Measurements from ENCODE around the gene PDSS2.
"Not testable (repeated sequence)": the region's sequence is repeated elsewhere in the genome, so short reads cannot be mapped to it uniquely, and the experiment has no call there.

GRCh38 chr6:107285683-107286082, 173.7 kb downstream of the PDSS2 start:
- TF ChIP-seq, protein P1, sequence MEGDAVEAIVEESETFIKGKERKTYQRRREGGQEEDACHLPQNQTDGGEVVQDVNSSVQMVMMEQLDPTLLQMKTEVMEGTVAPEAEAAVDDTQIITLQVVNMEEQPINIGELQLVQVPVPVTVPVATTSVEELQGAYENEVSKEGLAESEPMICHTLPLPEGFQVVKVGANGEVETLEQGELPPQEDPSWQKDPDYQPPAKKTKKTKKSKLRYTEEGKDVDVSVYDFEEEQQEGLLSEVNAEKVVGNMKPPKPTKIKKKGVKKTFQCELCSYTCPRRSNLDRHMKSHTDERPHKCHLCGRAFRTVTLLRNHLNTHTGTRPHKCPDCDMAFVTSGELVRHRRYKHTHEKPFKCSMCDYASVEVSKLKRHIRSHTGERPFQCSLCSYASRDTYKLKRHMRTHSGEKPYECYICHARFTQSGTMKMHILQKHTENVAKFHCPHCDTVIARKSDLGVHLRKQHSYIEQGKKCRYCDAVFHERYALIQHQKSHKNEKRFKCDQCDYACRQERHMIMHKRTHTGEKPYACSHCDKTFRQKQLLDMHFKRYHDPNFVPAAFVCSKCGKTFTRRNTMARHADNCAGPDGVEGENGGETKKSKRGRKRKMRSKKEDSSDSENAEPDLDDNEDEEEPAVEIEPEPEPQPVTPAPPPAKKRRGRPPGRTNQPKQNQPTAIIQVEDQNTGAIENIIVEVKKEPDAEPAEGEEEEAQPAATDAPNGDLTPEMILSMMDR (IDR thresholded peaks at IDR 0.05 in 8 of 11, conservative IDR thresholded peaks at IDR 0.05 in 3 of 11) = not testable (repeated sequence)
- not testable (repeated sequence) for TF ChIP-seq POLR2AphosphoS5, POLR2A (IDR thresholded peaks at IDR 0.05)
